Measurements from ENCODE around the gene PLAAT4. TPM values are rescaled to one million over a fixed set of nuclear protein-coding genes. Genes with fewer than 3 reads are reported as not detected.

PLAAT4 gene
- total RNA-seq = 3.5 TPM

- peak; percentile 42 for DNase-seq
Observed at GRCh38 chr11:63536669-63537292, at the start of gene PLAAT4. Gene PLAAT4, plus strand, starts transcription at chr11:63536808. Its CDS starts 61 bp downstream, at chr11:63536869.

GRCh38 chr11:63488789-63489188, 47.8 kb upstream of the PLAAT4 start:
- DNase-seq = no peak

GRCh38 chr11:63489879-63490278, 46.7 kb upstream of the PLAAT4 start:
- no peak for DNase-seq

GRCh38 chr11:63490551-63491239, 45.9 kb upstream of the PLAAT4 start, which contains the start of gene PLAAT5:
Gene PLAAT5, minus strand, starts transcription at chr11:63491167. Its CDS starts 133 bp downstream, at chr11:63491034.
- peak; percentile 16 for DNase-seq

- no peak for DNase-seq
Observed at GRCh38 chr11:63491240-63491587, 45.4 kb upstream of the PLAAT4 start.

- no peak for DNase-seq
Observed at GRCh38 chr11:63491636-63492372, 44.8 kb upstream of the PLAAT4 start.

- no peak for DNase-seq
Observed at GRCh38 chr11:63492441-63492840, 44.2 kb upstream of the PLAAT4 start.

- DNase-seq = no peak
Observed at GRCh38 chr11:63493127-63493526, 43.5 kb upstream of the PLAAT4 start.

GRCh38 chr11:63494975-63495374, 41.6 kb upstream of the PLAAT4 start:
- DNase-seq = no peak

- DNase-seq = no peak
Observed at GRCh38 chr11:63499874-63500273, 36.7 kb upstream of the PLAAT4 start.

GRCh38 chr11:63501236-63501635, 35.4 kb upstream of the PLAAT4 start:
- no peak for DNase-seq

- no peak for DNase-seq
Observed at GRCh38 chr11:63502252-63502820, 34.3 kb upstream of the PLAAT4 start.

- DNase-seq = no peak
Observed at GRCh38 chr11:63503492-63503891, 33.1 kb upstream of the PLAAT4 start.

GRCh38 chr11:63504054-63504453, 32.6 kb upstream of the PLAAT4 start:
- DNase-seq = no peak

GRCh38 chr11:63504933-63505586, 31.5 kb upstream of the PLAAT4 start:
- DNase-seq = no peak

GRCh38 chr11:63505857-63506528, 30.6 kb upstream of the PLAAT4 start, which contains the start of gene LGALS12:
Gene LGALS12, plus strand, starts transcription at chr11:63506084. Its CDS starts 375 bp downstream, at chr11:63506459.
- no peak for DNase-seq

- no peak for DNase-seq
Observed at GRCh38 chr11:63506876-63507275, 29.7 kb upstream of the PLAAT4 start.

- no peak for DNase-seq
Observed at GRCh38 chr11:63507511-63507910, 29.1 kb upstream of the PLAAT4 start.

GRCh38 chr11:63508009-63508408, 28.6 kb upstream of the PLAAT4 start:
- DNase-seq = no peak

GRCh38 chr11:63508745-63509144, 27.9 kb upstream of the PLAAT4 start:
- DNase-seq = no peak

GRCh38 chr11:63510360-63511047, 26.1 kb upstream of the PLAAT4 start:
- no peak for DNase-seq

All from skin of body (tissue), 2 donors.